A549 (cell line): ENCODE measurements around the gene HDGF. TPM values are rescaled to one million over a fixed set of nuclear protein-coding genes. Genes with fewer than 3 reads are reported as not detected.
A peak's percentile ranks its signal among the peaks of the same experiment; 100 is the strongest.

Source experiments
- ATAC-seq, 2 experiments: fragments of 200-7000 bp in 1 of 2; fragments of >200 bp in 1 of 2; cut with Nextera tagmentation in 1 of 2; cut with Tn5 transposase in 1 of 2; 3 replicates each; pipeline versions ENCODE4 v1.8.0 to v1.9.1; 2018 to 2020; ENCODE audit warnings: mild to moderate bottlenecking in 1 of 2, moderate library complexity in 1 of 2
- CTCF ChIA-PET: fragments of 300-600 bp; sonication (Branson Sonifier 250); formaldehyde crosslinking; extraction: SDS; loops from one replicate; lab custom pipeline; 2021; ENCODE audit warnings: antibody characterized with exemption, inconsistent platforms; lab: Yijun Ruan, JAX
- POLR2A ChIA-PET: fragments of 350-600 bp; formaldehyde crosslinking; extraction: SDS; loops from one replicate; lab custom pipeline; 2021; ENCODE audit warnings: antibody characterized with exemption, inconsistent platforms; lab: Yijun Ruan, JAX
- DNase-seq, 2 experiments: peaks; one replicate each; pipeline versions ENCODE4 v3.0.0 to v3.0.0-alpha.2; 2011 to 2016; ENCODE audit warnings: low read depth in 1 of 2, low spot score in 1 of 2
- FAIRE-seq: peaks from 2 replicates; lab custom pipeline; 2011; peaks lifted over from hg19 to GRCh38; lab: Jason Lieb, UNC
- H3K27ac ChIP-seq, 2 experiments: fragments of >200 bp; sonication (Bioruptor Twin); formaldehyde crosslinking; 3 replicates each; pipeline ENCODE4 v1.5.1; 2016 to 2017
- H3K4me1 ChIP-seq: fragments of >200 bp; sonication (Bioruptor Twin); formaldehyde crosslinking; 3 replicates; pipeline ENCODE4 v1.6.1; 2016
- H3K4me2 ChIP-seq: fragments of >200 bp; sonication (Bioruptor Twin); formaldehyde crosslinking; 3 replicates; pipeline ENCODE4 v1.6.1; 2016
- H3K4me3 ChIP-seq: fragments of >200 bp; sonication (Bioruptor Twin); formaldehyde crosslinking; 3 replicates; pipeline ENCODE4 v1.5.1; 2016
- H3K9me3 ChIP-seq: fragments of >200 bp; sonication (Bioruptor Twin); formaldehyde crosslinking; 3 replicates; pipeline ENCODE4 v1.6.1; 2016
- BHLHE40 ChIP-seq: IDR thresholded peaks from 2 replicates; pipeline ENCODE4 v1.6.1; 2012; ENCODE audit warnings: low read depth, low read length, inconsistent platforms
- CBX2 ChIP-seq: fragments of 200-600 bp; sonication (generic); IDR thresholded peaks from 2 replicates; pipeline ENCODE4 v1.6.1; 2016; ENCODE audit warnings: low read depth, mild to moderate bottlenecking, borderline replicate concordance
- CHD2 ChIP-seq: fragments of 150-350 bp; IDR thresholded peaks from 2 replicates; pipeline ENCODE4 v1.6.1; 2014; ENCODE audit warnings: low read length; ENCODE audit not compliant: partially characterized antibody
- CHD4 ChIP-seq: fragments of 200-600 bp; sonication (generic); IDR thresholded peaks from 2 replicates; pipeline ENCODE4 v1.6.1; 2016; ENCODE audit warnings: antibody characterized with exemption, mild to moderate bottlenecking, borderline replicate concordance
- CTCF ChIP-seq: fragments of >200 bp; sonication (Bioruptor Twin); formaldehyde crosslinking; IDR thresholded peaks from 3 replicates; pipeline ENCODE4 v1.5.1; 2016
- E2F6 ChIP-seq: IDR thresholded peaks from 2 replicates; pipeline ENCODE4 v1.6.1; 2012; ENCODE audit warnings: low read depth, borderline replicate concordance
- ELK1 ChIP-seq: fragments of 150-350 bp; IDR thresholded peaks from 2 replicates; pipeline ENCODE4 v1.6.1; 2014; ENCODE audit warnings: low read depth, mild to moderate bottlenecking, low read length
- EP300 ChIP-seq, 2 experiments: fragments of >200 bp; sonication (Bioruptor Twin); formaldehyde crosslinking; IDR thresholded peaks; 2 replicates in 1 of 2; 3 replicates in 1 of 2; pipeline ENCODE4 v1.6.1; 2016 to 2017
- HES2 ChIP-seq: fragments of >200 bp; sonication (Bioruptor Twin); formaldehyde crosslinking; IDR thresholded peaks from 2 replicates; pipeline ENCODE4 v1.6.1; 2016
- HEYL ChIP-seq: fragments of 250-450 bp; sonication (Bioruptor Pico); IDR thresholded peaks from 2 replicates; pipeline ENCODE4 v1.8.0; 2021; ENCODE audit warnings: mild to moderate bottlenecking, moderate library complexity
- HMGXB4 ChIP-seq: fragments of 250-450 bp; sonication (Bioruptor Pico); IDR thresholded peaks from 2 replicates; pipeline ENCODE4 v1.5.0; 2021; ENCODE audit warnings: mild to moderate bottlenecking, moderate library complexity, borderline replicate concordance
- JUN ChIP-seq, 2 experiments: fragments of >200 bp; sonication (Bioruptor Twin); formaldehyde crosslinking; IDR thresholded peaks; 2 replicates in 1 of 2; 3 replicates in 1 of 2; pipeline ENCODE4 v1.6.1; 2016 to 2017
- MAZ ChIP-seq: fragments of 150-350 bp; IDR thresholded peaks from 2 replicates; pipeline ENCODE4 v1.6.1; 2014; ENCODE audit warnings: antibody characterized with exemption, low read depth, low read length, borderline replicate concordance
- POLR2AphosphoS2 ChIP-seq: conservative IDR thresholded peaks from 2 replicates; pipeline ENCODE4 v1.6.1; 2012; ENCODE audit warnings: low read length, improper control_type of control experiment, inconsistent platforms
- RAD21 ChIP-seq, 2 experiments: fragments of >200 bp in 1 of 2; sonication (Bioruptor Twin) in 1 of 2; formaldehyde crosslinking in 1 of 2; IDR thresholded peaks in 1 of 2; conservative IDR thresholded peaks in 1 of 2; 2 replicates in 1 of 2; 3 replicates in 1 of 2; pipeline ENCODE4 v1.6.1; 2012 to 2018; ENCODE audit warnings: inconsistent platforms in 1 of 2
- RCOR1 ChIP-seq: fragments of 150-350 bp; IDR thresholded peaks from 2 replicates; pipeline ENCODE4 v1.6.1; 2014; ENCODE audit warnings: antibody characterized with exemption, low read length, low read depth
- RFX5 ChIP-seq: fragments of 450-650 bp; IDR thresholded peaks from 2 replicates; pipeline ENCODE4 v1.7.1; 2014; ENCODE audit warnings: antibody characterized with exemption, mild to moderate bottlenecking, moderate library complexity
- SMC3 ChIP-seq: fragments of >200 bp; sonication (Bioruptor Twin); formaldehyde crosslinking; IDR thresholded peaks from 3 replicates; pipeline ENCODE4 v1.6.1; 2018; ENCODE audit warnings: inconsistent platforms
- TFCP2L1 ChIP-seq: fragments of 250-450 bp; sonication (Bioruptor Pico); IDR thresholded peaks from 2 replicates; pipeline ENCODE4 v1.5.0; 2021; ENCODE audit warnings: mild to moderate bottlenecking
- ZSCAN20 ChIP-seq: fragments of 250-450 bp; sonication (Bioruptor Pico); IDR thresholded peaks from 2 replicates; pipeline ENCODE4 v1.8.0; 2022; ENCODE audit warnings: mild to moderate bottlenecking, moderate library complexity
- WGBS: methylation state at CpG from one replicate; pipeline ENCODE4 v1.1.6; 2017; ENCODE audit errors: missing lambda C conversion rate; 5-methylcytosine and 5-hydroxymethylcytosine counted together
- polyA plus RNA-seq, 4 experiments: library from polyadenylated mRNA; depleted of rRNA in 3 of 4; stranded (reverse); fragments of >200 nt; fragmentation: RNase III in 1 of 4; extraction: RNeasy Plus Mini Kit Qiagen cat#74134 plus additional on column Dnase treatment in 1 of 4; gene quantifications; 2 replicates in 3 of 4; 3 replicates in 1 of 4; pipeline ENCODE4 v1.2.3, GENCODE V29; 2011 to 2017

The HDGF gene
- polyA plus RNA-seq, 2 of the 4 experiments (the other 2 are of a cell fraction): 299 to 428 TPM

GRCh38 chr1:156706657-156707416, 44.6 kb downstream of the HDGF start (continued):
- TF ChIP-seq JUN (IDR thresholded peaks at IDR 0.05): no peak
- TF ChIP-seq RFX5: no peak
- TF ChIP-seq CBX2: no peak
- TF ChIP-seq TFCP2L1 (CRISPR knock-in tag): no peak

GRCh38 chr1:156705918-156706656, 45.4 kb downstream of the HDGF start:
- CTCF ChIA-PET: interaction anchor here (0.6 to 52.1 kb wide), 26 partner anchors 10 to 221 kb away, joined by 3 to 2258 read pairs (median 4); partner anchors contain the start of genes CRABP2, INSRR, ISG20L2 and METTL25B
- ATAC-seq (peak; percentile 28 to 66; a peak in 4 of 6 replicates), FAIRE-seq (no peak), DNase-seq (peak; percentile 53 to 62)
- POLR2A ChIA-PET: interaction anchor here (0.7 to 1.6 kb wide), 4 partner anchors 10 to 45 kb away, joined by 3 to 5 read pairs (median 4); partner anchors contain the start of genes ISG20L2 and METTL25B
- peak overlapping the region; percentile 45 for H3K4me3 ChIP-seq
- WGBS: 45% methylated on average over 28 of the region's 45 CpGs
- no peak for TF ChIP-seq CHD4
- no peak for TF ChIP-seq POLR2AphosphoS2
- TF ChIP-seq RAD21 (conservative IDR thresholded peaks at IDR 0.05 in 1 of 2, IDR thresholded peaks at IDR 0.05 in 1 of 2): peak; percentile 67 to 80
- TF ChIP-seq CTCF: peak; percentile 88
- TF ChIP-seq SMC3: peak; percentile 75
- no peak for TF ChIP-seq TFCP2L1 (CRISPR knock-in tag)
- peak overlapping the region; percentile 99 for H3K4me2 ChIP-seq
- peaks cover 61% of the 10 kb centered on the region for H3K4me1 ChIP-seq
- H3K27ac ChIP-seq: peak overlapping the region; percentile 65 to 86; a peak in 5 of 6 replicates
- H3K9me3 ChIP-seq: no peaks in the 10 kb centered on the region

- ATAC-seq: peak; percentile 2 to 46; a peak in 5 of 6 replicates
- peaks cover 55% of the 10 kb centered on the region for H3K4me1 ChIP-seq
- ChIA-PET CTCF (interaction anchor here (0.8 to 52.1 kb wide), 21 partner anchors 11 to 222 kb away, joined by 3 to 2258 read pairs (median 4); partner anchors contain the start of genes CRABP2, INSRR, ISG20L2 and METTL25B), POLR2A (interaction anchor here (1.1 to 1.6 kb wide), 3 partner anchors 10 to 23 kb away, joined by 3 to 5 read pairs (median 5); partner anchors contain the start of genes ISG20L2 and METTL25B)
- WGBS: 8% methylated on average over 21 of the region's 42 CpGs
- no peak for FAIRE-seq
- H3K4me3 ChIP-seq: peak within 1 kb of the TSS; percentile 45
- H3K4me2 ChIP-seq: peak within 1 kb of the TSS; percentile 99
- H3K27ac ChIP-seq: peak within 1 kb of the TSS; percentile 65 to 86
- DNase-seq: no peak
- no peaks in the 10 kb centered on the region for H3K9me3 ChIP-seq
- TF ChIP-seq HES2: no peak
- TF ChIP-seq E2F6: peak; percentile 21; the same call in 1 of the 2 replicates
- TF ChIP-seq, all 56 proteins: peak for 1
These were observed 46.1 kb downstream of the HDGF start, which contains the start of gene CRABP2 for GRCh38 chr1:156705321-156705917. CRABP2 (minus strand) TSS chr1:156705583; CDS start chr1:156705446, 137 bp downstream.

- peak; percentile 32 to 55; a peak in 4 of 6 replicates for ATAC-seq
- peaks cover 50% of the 10 kb centered on the region for H3K4me1 ChIP-seq
- POLR2A ChIA-PET: interaction anchor here (1.1 kb wide), 1 partner anchor 9 kb away, joined by 3 read pairs; no protein-coding TSS in a partner anchor
- no peaks in the 10 kb centered on the region for H3K9me3 ChIP-seq
- peak; percentile 43 to 53 for DNase-seq
- peak overlapping the region; percentile 45 for H3K4me3 ChIP-seq
- peak overlapping the region; percentile 65 to 86 for H3K27ac ChIP-seq
- no peak for FAIRE-seq
- CTCF ChIA-PET: interaction anchor here (1.0 to 52.1 kb wide), 10 partner anchors 11 to 94 kb away, joined by 3 to 2258 read pairs (median 6); partner anchors contain the start of genes CRABP2, ISG20L2, METTL25B and NES
- H3K4me2 ChIP-seq: peak overlapping the region; percentile 99
- 20% methylated on average over 21 of the region's 29 CpGs for WGBS
- TF ChIP-seq ELK1: no peak
- TF ChIP-seq RCOR1: no peak
- TF ChIP-seq MAZ: no peak
- no peak for TF ChIP-seq BHLHE40
- no peak for TF ChIP-seq TFCP2L1 (CRISPR knock-in tag)
- no peak for TF ChIP-seq HMGXB4
- TF ChIP-seq ZSCAN20: no peak
- peak; percentile 13 for TF ChIP-seq CHD2
- TF ChIP-seq EP300 (IDR thresholded peaks at IDR 0.05): no peak
- TF ChIP-seq HEYL (CRISPR knock-in tag): no peak
These were observed 46.5 kb downstream of the HDGF start for GRCh38 chr1:156704930-156705320.
